Stimulated activated CD4-positive, alpha-beta T cell treated with anti-CD3 and anti-CD28 coated beads, Interleukin-1b, Interleukin-23, amount 100 ng/mL, for 24 hours (primary cell): ENCODE results near the gene LSM5.
"Not testable (repeated sequence)": the region's sequence is repeated elsewhere in the genome, so short reads cannot be mapped to it uniquely, and the experiment has no call there.

Source experiments
- DNase-seq, 4 experiments: peaks; one replicate each; pipeline ENCODE4 v3.0.0-alpha.2; 2020; ENCODE audit warnings: low read depth in 4 of 4, low spot score in 1 of 4

LSM5 gene

GRCh38 chr7:32506266-32507054 is 16.3 kb upstream of the LSM5 start:
- no peak for DNase-seq

DNA sequence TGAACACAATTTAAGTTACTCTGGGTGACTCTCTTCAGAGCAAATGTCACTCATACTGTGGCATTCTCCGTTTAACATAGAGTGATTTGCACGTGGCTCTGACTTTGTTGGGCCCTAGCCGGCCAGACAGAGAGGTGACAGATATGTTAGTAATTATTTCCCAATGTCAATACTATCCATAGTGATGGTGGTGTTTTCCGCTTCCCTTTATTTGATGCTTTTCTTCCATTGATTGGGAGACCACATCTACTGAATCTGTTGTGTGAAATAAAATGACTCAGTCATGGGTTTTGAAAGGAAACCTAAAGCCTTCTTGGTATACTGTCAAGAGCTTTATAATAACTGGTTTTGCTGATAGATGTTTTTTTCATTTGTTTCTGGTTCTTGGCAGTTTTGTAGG is 12.5 kb upstream of the LSM5 start:
- DNase-seq, result no peak

- no peak for DNase-seq
Observed at GRCh38 chr7:32501522-32501921, 11.3 kb upstream of the LSM5 start.

DNA sequence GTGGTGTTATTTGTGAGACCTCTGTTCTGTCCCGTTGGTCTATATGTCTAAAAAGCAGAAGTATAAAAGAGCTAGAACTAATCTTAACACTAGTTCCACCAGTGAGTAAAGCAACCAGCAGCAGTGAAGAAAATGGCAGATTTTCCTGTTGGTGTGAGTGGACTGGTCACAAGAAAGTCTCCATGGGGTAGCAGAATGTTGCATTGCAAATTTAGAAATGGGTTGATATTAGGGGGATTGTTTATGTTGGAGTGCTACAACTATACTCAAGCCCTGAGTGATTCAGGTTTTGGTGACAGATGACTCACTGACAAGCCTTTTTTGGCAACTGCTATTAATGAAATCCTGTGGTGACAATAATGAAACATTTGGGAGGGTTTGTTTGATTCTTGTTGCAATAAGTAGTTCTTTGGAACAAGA is 10.8 kb upstream of the LSM5 start:
- DNase-seq, result no peak

GRCh38 chr7:32500216-32500615 is 10.0 kb upstream of the LSM5 start:
- not testable (repeated sequence) for DNase-seq

DNA sequence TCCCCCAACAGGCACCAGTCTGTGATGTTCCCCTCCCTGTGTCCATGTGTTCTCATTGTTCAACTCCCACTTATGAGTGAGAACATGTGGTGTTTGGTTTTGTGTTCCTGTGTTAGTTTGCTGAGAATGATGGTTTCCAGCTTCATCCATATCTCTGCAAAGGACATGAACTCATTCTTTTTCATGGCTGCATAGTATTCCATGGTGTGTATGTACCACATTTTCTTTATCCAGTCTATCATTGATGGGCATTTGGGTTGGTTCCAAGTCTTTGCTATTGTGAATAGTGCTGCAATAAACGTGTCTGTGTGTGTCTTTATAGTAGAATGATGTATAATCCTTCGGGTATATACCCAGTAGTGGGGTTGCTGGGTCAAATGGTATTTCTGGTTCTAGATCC is 9.6 kb upstream of the LSM5 start:
- not testable (repeated sequence) for DNase-seq

DNA sequence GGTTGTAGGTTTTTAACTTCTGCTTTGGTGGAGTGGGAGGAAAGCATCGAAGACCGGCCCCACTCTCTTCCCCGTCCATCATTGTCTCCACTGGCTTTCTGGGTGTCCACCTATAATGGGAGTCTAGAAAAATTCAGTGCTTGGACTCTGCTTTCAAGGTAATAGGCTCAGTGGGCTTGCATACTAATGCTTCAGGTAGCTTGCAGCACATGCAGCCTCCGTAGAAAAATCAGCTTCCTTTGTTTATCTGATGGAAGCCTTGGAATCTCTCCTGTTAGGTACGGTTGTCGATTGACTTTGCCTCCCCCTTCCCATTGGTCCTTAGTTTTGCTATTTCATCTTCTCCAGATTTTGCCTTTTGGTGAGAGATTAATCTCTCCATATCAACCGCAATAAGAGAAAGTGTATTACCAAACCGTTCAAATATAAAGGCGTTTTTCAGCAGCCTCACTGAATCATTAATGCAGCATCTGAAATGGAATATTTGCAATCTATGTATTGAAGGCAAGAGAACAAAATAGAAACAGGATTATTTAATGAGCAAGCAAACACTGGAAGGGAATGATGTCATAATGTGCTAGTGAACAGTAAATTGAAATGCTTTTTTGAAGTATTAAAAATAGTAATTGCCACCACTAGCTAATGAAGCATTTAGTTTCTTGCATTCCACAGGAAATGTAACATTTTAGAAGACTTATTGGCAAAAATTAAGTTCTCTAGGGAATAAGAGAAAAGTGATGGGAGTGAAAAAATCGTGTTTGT is 6.1 kb upstream of the LSM5 start:
- no peak for DNase-seq

GRCh38 chr7:32495298-32496051 is 5.3 kb upstream of the LSM5 start, which contains the start of gene AVL9:
Gene AVL9, plus strand, starts transcription at chr7:32495489. Its CDS starts 221 bp downstream, at chr7:32495710.
- DNase-seq, result peak; percentile 92 to 99 (median 96)

DNA sequence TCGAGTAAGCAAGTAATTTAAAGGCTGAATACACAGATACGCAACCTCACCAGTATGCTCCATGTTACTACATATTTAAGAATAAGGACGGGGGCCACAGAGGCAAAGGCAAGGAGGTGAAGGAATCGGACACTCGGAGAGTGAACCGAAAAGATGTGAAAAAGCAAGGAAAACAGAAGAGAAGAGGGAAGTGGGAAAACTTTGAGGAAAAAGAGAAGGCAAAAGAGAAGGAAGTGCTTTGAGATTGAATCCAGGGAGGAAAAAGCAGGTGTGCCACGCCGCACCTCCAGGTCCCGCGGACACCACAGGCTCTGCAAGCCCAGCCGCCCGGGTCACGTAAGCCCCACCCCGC is 4.7 kb upstream of the LSM5 start:
- DNase-seq, result no peak

GRCh38 chr7:32489788-32490126 is 423 bp downstream of the LSM5 start:
- DNase-seq, result no peak

- DNase-seq, result no peak
Observed at GRCh38 chr7:32481921-32482320, 8.3 kb downstream of the LSM5 start.

- DNase-seq, result no peak
Observed at GRCh38 chr7:32481176-32481575, 9.0 kb downstream of the LSM5 start.

- no peak for DNase-seq
Observed at GRCh38 chr7:32479574-32480200, 10.5 kb downstream of the LSM5 start.

GRCh38 chr7:32477649-32477980 is 12.6 kb downstream of the LSM5 start:
- DNase-seq, result no peak

DNA sequence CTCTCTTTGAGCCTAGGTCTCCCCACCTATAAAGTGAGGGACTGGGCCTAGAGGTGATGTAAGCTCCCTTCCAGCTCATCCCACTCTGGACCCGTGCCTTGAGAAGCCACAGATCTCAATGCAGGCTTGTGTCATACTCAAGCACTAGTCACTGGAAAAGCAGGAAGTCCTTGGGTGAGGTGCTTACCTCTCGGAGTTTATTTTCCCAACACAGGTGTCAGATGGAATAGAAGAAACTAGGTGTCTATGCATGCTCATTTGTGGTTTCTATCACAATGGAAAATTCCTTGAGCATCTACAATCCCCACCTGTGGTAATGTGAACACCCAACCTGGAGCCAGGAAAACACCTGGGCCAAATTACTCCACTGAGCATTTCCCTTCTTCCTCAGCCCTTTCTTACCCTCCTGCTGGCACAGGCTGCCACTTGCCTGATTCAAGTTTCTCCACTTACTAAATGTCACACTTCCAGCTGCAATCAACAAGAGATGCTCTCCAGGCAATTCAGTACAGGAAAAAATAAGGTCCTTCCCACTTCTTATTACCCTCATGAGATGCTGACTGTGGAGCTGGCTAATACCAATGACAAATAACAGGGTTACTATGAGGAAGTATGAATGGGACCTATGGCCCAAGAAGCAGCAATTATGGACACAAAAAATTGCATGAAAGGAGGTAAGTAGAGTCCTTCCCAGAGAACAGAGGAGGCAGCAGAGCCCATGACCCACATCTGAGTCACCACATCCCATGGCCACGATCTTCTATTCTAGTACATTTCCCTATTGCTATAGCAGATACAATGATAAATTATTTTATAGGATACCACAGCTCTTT is 13.1 kb downstream of the LSM5 start:
- DNase-seq, result no peak

DNA sequence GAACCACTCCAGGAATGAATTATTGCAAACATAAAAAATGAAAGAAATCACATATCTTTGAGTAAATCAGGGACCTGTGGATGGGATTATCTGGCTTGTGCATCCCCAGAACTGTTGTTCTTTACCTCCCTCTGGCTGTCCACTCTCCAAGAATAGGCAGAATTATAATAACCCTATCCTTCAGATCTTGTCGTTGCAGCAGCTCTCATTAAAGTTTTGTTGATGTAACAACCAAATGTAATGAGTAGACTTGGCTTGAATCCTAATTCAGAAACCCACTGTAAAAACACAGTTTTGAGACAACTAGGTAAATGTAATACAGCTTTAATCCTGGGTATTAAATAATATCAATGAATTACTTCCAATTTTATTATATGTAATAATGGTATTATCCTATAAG is 16.2 kb downstream of the LSM5 start:
- no peak for DNase-seq

GRCh38 chr7:32472015-32472414 is 18.2 kb downstream of the LSM5 start:
- no peak for DNase-seq

DNA sequence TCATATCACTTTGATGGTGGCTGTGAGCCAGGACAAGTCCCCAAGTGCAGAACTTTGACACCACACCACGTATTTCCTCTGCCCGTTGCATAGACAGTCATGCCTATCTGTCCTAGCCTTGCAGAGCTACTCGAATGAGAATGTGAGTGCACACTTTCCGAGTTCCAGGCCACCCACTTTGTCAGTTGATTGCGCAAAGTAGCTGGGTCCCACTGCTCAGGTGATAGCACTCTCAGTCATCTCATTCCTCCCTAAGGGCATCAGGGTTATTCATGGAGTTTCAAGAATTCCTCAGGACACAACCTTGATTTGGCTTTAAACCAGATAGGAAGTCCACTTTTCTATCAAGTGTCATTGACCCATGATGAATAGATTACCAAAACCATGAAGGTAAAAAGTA is 19.3 kb downstream of the LSM5 start:
- no peak for DNase-seq

- DNase-seq, result not testable (repeated sequence)
Observed at GRCh38 chr7:32470004-32470403, 20.2 kb downstream of the LSM5 start.

DNA sequence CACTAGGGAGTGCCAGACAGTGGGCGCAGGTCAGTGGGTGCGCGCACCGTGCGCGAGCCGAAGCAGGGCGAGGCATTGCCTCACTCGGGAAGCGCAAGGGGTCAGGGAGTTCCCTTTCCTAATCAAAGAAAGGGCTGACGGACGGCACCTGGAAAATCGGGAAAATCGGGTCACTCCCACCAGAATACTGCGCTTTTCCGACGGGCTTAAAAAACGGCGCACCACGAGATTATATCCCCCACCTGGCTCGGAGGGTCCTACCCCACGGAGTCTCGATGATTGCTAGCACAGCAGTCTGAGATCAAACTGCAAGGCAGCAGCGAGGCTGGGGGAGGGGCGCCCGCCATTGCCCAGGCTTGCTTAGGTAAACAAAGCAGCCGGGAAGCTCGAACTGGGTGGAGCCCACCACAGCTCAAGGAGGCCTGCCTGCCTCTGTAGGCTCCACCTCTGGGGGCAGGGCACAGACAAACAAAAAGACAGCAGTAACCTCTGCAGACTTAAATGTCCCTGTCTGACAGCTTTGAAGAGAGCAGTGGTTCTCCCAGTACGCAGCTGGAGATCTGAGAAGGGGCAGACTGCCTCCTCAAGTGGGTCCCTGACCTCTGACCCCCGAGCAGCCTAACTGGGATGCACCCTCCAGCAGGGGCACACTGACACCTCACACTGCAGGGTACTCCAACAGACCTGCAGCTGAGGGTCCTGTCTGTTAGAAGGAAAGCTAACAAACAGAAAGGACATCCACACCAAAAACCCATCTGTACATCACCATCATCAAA is 25.4 kb downstream of the LSM5 start:
- not testable (repeated sequence) for DNase-seq
